WTC11 (cell line): ENCODE results near the gene STRA6. TPM values are rescaled to one million over a fixed set of nuclear protein-coding genes. Genes with fewer than 3 reads are reported as not detected.

Source experiments
- AFF4 ChIP-seq: sonication (generic); formaldehyde crosslinking; IDR thresholded peaks from 2 replicates; pipeline ENCODE4 v1.8.1; 2023; ENCODE audit warnings: mild to moderate bottlenecking, missing genetic modification reagents, borderline replicate concordance
- ARID4B ChIP-seq: sonication (generic); formaldehyde crosslinking; IDR thresholded peaks from 2 replicates; pipeline ENCODE4 v1.8.0; 2023; ENCODE audit warnings: missing genetic modification reagents, mild to moderate bottlenecking, borderline replicate concordance
- EMX1 ChIP-seq: fragments of 250-450 bp; sonication (Bioruptor Pico); IDR thresholded peaks from 2 replicates; pipeline ENCODE4 v1.8.0; 2021; ENCODE audit warnings: mild to moderate bottlenecking
- FOXK1 ChIP-seq: sonication (generic); formaldehyde crosslinking; IDR thresholded peaks from 2 replicates; pipeline ENCODE4 v1.8.0; 2022; ENCODE audit warnings: mild to moderate bottlenecking, moderate library complexity, missing genetic modification reagents
- GRHL2 ChIP-seq: fragments of 250-450 bp; sonication (Bioruptor Pico); IDR thresholded peaks from 2 replicates; pipeline ENCODE4 v1.8.0; 2022; ENCODE audit warnings: mild to moderate bottlenecking, moderate library complexity; ENCODE audit not compliant: insufficient replicate concordance, severe bottlenecking
- SOX15 ChIP-seq: fragments of 250-450 bp; sonication (Bioruptor Pico); IDR thresholded peaks from 2 replicates; pipeline ENCODE4 v1.9.0; 2021; ENCODE audit warnings: mild to moderate bottlenecking
- STAT6 ChIP-seq: sonication (generic); formaldehyde crosslinking; conservative IDR thresholded peaks from 2 replicates; pipeline ENCODE4 v1.8.1; 2023; ENCODE audit warnings: mild to moderate bottlenecking, low read depth, missing genetic modification reagents, moderate library complexity
- ZNF121 ChIP-seq: sonication (generic); formaldehyde crosslinking; IDR thresholded peaks from 2 replicates; pipeline ENCODE4 v1.8.0; 2023; ENCODE audit warnings: missing genetic modification reagents
- ZNF138 ChIP-seq: sonication (generic); formaldehyde crosslinking; conservative IDR thresholded peaks from 2 replicates; pipeline ENCODE4 v1.8.1; 2022; ENCODE audit warnings: mild to moderate bottlenecking, moderate library complexity, missing genetic modification reagents
- ZNF532 ChIP-seq: fragments of 250-450 bp; sonication (Bioruptor Pico); IDR thresholded peaks from 2 replicates; pipeline ENCODE4 v1.9.0; 2021; ENCODE audit warnings: mild to moderate bottlenecking, borderline replicate concordance
- total RNA-seq: library from RNA; stranded (reverse); gene quantifications from 3 replicates; pipeline ENCODE4 v1.2.3, GENCODE V29; 2021
- TF ChIP-seq, protein P1 (sequence below): sonication (generic); formaldehyde crosslinking; conservative IDR thresholded peaks from 2 replicates; pipeline ENCODE4 v1.8.1; 2022; ENCODE audit warnings: mild to moderate bottlenecking, missing genetic modification reagents

The STRA6 gene
- total RNA-seq, 1 experiment from 2014 or later = 23.2 TPM

- TF ChIP-seq, protein P1, sequence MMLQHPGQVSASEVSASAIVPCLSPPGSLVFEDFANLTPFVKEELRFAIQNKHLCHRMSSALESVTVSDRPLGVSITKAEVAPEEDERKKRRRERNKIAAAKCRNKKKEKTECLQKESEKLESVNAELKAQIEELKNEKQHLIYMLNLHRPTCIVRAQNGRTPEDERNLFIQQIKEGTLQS = no peak
- no peak for TF ChIP-seq EMX1 (CRISPR knock-in tag)
- TF ChIP-seq STAT6 (CRISPR knock-in tag) = no peak
- no peak for TF ChIP-seq ZNF121 (CRISPR knock-in tag)
- TF ChIP-seq AFF4 = no peak
- no peak for TF ChIP-seq ZNF138 (CRISPR knock-in tag)
- no peak for TF ChIP-seq ARID4B
- TF ChIP-seq SOX15 (CRISPR knock-in tag) = no peak
- no peak for TF ChIP-seq FOXK1 (CRISPR knock-in tag)
- TF ChIP-seq ZNF532 (CRISPR knock-in tag) = no peak
- TF ChIP-seq GRHL2 (CRISPR knock-in tag) = no peak
Observed at GRCh38 chr15:74234598-74234875, 31.9 kb upstream of the STRA6 start (continued).
